DND-41 (cell line): ENCODE results near the gene PRKAR1B.

Experiments
- CTCF ChIP-seq: IDR thresholded peaks from 2 replicates; pipeline ENCODE4 v1.5.1; 2012; ENCODE audit warnings: borderline replicate concordance, low read length, moderate library complexity, mild to moderate bottlenecking; ENCODE audit not compliant: poor library complexity, severe bottlenecking; ENCODE audit errors: extremely low read depth
- EZH2 ChIP-seq: IDR thresholded peaks from 3 replicates; pipeline ENCODE4 v1.6.1; 2012; ENCODE audit warnings: borderline replicate concordance, low read depth, mild to moderate bottlenecking, moderate library complexity, low read length, inconsistent platforms; ENCODE audit not compliant: severe bottlenecking

GRCh38 chr7:560966-561630 is 166.0 kb downstream of the PRKAR1B start:
- no peak for TF ChIP-seq CTCF
- no peak for TF ChIP-seq EZH2
